A204.1 (cell line): ENCODE data around the gene ADAT2.

ENCODE experiments used
- FAIRE-seq: peaks from 2 replicates; lab custom pipeline; 2012; peaks lifted over from hg19 to GRCh38; lab: Jason Lieb, UNC

The ADAT2 gene

DNA sequence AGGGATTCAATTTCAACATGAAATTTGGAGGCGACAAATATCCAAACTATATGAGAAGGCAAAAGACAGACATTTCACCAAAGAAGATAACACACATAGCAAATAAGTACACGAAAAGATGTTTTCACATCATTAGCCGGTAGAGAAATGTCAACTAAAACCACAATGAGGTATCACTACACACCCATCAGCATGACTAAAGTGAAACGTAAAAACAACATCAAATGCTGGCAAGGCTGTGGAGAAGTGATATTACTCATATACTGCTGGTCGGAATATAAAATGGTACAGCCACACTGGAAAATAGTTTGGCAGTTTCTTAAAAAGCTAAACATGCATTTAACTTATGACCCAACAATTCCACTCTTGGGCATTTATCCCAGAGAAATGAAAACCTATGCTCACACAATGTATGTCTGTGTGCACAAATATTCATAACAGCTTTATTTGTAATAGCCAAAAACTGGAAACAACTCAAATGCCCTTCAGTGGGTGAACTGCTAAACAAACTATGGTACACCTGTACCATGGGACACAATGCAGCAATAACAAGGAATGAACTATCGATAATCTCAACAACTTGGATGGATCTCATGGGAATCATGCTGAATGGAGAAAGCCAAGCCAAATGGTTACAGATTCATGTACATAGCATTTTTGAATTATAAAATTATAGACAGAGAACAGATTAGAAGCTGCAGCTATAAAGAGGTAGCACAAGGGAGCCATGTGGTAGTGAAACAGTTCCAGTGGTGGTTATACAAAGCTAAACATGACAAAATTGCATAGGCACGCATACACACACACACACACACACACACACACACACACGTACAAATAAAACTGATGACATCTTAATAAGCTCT is 8.6 kb downstream of the ADAT2 start:
- FAIRE-seq = no peak

DNA sequence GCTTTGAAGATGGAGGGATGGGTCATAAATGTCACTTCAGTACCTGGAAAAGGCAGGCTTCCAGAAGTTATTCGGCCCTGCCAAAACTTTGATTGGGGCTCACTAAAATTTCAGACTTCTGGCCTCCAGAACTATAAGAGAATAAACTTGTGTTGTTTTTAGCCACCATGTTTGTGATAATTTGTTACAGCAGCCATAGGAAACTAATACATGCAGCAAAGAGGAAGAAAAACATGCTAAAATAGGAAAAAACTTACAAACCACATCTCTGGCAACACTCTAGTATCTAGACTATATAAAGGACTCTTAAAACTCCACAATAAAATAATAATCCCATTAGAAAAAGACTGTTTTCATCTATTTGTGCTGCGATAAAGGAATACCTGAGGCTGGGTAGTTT is 9.5 kb downstream of the ADAT2 start:
- no peak for FAIRE-seq

DNA sequence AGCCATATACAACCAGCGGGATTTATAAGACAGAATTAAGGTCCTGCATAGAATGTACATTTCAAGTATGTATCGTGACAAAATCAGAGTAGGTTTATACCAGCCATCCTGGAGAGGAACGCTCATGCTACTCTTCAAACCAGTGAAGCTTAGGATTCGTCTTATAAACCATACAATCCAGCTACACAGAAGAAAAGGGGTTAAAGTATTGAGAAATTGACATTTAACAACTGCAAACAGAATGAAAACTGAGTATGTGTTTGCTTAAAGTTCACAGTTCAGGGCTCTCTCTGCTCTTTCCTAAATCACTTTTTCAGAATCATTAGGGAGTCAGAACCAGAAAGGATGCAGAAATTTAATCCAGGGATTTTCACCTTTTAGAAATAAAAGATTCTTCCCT is 17.9 kb downstream of the ADAT2 start:
- FAIRE-seq = no peak

DNA sequence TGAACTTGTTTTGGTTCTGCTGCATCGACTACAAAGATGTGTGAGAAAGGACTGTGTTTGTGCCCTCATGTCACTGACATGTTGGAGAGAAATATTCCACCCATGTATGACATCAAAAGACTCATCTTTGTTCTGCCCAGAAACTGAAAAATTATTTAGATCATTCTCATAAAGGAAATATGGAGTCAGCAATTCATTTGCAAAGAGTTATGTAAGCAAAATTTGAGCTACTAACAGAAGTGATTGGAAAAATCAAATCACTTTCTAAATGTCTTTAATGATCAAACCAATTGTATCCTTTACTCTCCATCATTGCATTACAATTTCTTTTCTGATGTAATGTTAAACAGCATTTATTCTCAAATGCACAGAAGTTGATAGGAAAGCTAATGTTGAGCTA is 19.3 kb downstream of the ADAT2 start:
- FAIRE-seq = no peak

DNA sequence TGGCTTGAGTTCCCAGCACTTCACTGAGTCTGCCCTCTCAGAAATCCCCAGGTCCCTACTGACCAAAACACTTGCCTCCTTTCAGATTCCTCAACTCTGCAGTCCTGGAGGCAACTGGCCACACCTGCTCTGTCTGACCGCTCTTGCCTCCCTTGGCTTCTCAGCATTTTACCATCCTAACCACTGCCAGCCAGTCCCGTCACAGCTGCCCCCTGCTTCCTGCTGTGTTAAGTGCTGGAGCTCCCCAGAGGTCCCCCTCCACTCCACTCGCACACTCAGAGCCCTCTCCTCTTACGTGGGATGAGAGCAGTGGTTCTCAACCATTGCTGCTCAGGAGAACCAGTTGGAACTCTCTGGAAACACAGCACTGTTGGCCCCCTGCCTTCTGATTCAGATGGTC is 20.5 kb downstream of the ADAT2 start:
- FAIRE-seq = no peak

DNA sequence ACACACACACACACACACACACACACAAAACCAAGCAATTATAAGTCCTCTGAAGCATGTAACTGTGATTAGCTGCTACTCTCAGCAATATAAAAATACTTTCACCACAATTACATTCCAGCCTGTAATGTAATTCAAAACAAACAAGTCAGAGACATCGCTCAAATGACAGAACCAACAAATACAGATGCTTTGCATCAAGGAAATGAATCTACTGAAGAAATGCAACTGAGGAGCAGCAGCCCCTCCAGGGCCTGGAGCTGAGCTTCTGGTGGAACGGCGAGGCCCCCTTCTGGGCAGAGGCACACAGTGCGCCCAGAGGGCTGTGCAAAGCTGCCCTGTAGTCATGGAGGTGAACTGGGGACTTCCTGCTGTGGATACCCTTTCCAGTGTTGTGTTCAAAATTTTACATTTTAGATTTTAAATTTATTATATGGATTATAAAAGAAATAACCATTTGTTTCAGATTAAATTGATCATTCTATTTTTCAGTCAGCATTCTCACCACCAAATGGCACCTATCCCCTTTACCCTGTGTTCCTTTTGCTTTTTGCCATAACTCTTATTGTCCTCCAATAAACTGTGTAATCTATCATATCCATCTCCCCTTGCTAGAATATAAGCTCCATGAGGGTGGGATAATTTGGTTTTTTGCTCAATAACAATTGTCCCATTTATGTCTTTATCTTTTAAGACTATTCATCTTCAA is 23.2 kb downstream of the ADAT2 start:
- FAIRE-seq = no peak

DNA sequence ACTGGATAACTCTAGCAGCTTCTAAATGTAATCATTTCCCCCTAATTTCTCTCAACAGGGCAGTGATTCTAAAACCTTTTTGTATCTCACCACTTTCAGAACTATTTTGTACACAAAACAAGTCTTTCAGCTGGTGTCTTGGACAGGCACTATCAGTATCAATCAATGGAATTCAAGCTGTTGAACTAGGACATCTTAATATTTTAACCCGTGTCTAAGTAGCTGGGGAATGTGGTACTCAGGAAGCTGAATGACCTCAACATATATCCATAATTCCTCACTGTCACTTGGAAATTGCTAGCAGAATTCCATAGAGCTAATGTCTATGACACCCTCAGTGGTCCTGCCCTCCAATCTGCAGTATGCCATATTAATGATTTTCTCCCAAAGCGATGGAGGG is 24.5 kb downstream of the ADAT2 start:
- no peak for FAIRE-seq

DNA sequence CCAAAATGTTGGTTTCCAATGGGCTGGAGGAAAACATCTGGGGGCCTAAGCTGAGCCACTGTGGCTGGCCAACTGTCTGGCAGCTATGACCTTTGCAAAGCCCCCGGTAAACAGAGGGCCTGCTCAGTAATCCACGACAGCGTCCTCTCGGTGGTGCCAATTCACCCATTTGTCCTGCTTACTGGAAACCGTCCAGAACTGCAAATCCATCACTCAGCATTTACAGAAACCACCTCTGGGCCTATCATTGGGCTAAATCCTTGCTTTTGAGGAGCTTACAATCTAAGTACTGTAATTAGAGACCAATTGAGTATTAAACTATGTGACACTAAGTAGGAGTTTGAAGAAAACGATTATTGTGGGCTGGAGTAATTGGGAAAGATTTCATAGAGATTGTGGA is 31.0 kb downstream of the ADAT2 start:
- FAIRE-seq = no peak

DNA sequence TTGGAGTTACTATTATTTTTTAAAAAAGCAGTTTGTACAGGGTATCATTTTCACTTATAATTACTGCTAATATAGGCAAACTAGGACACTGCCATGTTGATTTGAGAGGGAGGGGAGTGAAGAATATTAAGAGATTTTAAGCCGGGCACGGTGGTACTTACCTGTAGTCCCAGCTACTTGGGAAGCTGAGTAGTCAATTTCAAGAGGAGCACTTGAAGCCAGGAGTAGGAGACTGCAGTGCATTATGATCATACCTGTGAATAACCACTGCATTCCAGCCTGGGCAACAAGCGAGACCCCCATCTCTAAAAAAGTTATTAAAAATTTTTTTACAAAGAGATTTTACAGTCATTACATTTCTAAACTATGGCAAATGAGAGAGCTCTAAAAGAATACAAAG is 35.7 kb downstream of the ADAT2 start:
- no peak for FAIRE-seq

DNA sequence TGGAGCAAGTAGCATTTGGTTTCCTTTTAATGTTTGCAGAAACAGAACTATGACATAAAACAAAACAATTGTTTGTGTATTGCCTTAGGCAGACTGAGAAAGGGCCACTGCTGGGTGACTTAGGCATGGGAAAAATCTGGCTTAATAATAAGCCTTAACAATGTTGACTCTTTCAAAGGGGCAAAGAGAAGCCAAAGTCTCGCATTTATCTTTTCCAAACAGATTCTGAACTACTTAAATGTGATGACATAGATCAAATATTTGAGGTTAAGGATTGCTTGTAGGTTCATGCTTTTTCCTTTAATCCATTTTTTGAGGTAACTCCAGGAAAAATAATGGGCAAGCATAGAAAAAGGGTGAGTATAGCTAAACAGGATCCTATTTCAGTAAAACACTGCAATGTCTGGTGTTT is 39.6 kb downstream of the ADAT2 start:
- FAIRE-seq = no peak

DNA sequence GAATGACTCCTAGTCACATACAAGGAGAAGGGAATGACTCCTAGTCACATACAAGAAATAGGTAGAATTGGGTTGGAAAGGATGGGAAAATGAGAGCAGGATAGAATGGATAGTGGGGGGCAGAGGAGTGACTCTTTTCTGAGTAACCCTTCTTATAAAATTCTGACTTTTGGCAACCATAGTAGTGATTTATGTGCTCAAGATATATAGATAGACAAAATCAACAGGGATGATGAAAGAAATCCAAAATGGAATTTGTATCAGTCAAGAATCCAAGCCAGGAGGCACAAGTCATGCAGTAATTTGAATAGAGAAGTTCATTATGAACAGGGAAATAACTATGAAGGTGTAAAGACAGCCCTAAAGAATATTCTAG is 41.7 kb downstream of the ADAT2 start:
- FAIRE-seq = no peak

DNA sequence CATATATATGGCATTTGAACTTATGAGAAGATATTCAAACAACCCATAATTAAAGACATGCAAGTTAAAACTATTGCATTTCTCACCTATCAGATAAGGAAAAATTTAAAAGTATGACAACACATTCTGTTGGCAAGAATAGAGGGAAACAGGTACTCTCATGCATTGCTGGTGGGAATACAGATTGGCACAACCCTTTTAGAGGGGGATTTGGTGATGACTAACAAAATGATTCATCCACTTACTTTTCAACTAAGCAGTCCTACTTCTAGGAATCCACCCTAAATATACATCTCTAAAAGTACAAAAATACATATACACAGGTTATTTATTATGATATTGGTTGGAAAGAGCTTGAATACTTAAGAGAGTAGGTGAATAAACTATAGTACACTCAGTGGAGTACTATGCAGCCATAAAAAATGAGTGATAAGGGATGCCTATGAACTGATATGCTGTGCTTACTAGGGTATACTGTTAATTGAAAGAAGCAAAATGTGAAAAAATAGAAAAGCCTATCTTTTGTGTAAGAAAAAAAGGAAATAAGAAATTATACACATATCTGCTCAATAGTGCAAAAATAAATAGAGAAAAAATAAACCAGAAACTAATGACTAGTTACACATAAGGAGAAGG is 42.2 kb downstream of the ADAT2 start:
- FAIRE-seq = no peak

DNA sequence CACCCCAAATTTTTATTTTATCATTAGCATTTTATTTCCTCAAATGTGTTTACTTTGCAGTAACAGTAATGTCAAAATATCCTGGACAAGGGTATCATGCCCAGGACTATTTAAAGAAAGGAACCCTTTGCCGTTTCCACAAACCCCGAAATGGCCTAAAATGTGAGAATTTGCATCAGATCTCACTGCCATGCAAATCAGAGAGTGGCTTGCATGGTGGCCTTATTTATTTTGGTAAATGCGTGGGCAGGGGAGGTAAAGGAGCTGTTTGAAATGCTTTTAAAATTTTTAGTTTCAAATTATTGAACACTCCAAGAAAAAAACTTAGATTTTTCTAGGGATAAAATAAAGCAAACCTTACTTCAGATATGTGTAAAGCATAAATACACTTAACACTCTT is 43.8 kb downstream of the ADAT2 start:
- no peak for FAIRE-seq

DNA sequence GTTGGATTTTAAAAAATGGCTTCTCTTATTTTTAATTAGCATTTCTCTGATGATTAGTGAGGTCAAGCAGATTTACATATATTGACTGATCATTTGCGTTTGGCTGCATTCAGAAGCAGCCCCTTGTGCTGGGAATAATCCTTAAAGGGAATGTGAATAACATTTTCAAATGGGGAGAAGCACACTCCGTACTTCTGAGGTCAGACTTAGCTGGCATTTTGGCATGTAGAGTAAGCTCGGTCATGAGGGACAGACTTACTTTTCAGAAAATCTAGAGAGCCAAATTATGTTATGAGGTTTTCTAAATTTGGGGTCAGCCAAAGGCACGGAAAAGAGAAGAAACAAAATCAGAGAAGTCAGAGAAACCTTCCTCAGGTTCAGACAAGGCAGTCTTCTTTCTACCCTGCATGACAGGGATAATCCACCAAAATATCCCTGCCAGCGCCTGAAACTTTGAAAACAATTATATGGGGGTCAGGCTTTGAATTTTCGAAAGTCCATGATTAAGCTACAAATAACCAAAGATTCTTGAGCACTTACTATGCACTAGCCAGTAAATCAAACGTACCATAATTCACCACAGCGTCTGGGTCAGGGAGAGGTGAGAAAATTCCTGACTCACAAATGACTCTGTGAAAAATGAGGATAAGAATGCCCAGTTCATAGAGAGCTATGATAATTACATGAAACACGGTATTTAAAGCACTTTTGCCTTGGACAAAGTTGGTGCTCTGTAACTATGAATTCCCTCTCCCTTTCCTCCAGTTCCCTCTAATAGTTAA is 44.9 kb downstream of the ADAT2 start:
- FAIRE-seq = no peak

DNA sequence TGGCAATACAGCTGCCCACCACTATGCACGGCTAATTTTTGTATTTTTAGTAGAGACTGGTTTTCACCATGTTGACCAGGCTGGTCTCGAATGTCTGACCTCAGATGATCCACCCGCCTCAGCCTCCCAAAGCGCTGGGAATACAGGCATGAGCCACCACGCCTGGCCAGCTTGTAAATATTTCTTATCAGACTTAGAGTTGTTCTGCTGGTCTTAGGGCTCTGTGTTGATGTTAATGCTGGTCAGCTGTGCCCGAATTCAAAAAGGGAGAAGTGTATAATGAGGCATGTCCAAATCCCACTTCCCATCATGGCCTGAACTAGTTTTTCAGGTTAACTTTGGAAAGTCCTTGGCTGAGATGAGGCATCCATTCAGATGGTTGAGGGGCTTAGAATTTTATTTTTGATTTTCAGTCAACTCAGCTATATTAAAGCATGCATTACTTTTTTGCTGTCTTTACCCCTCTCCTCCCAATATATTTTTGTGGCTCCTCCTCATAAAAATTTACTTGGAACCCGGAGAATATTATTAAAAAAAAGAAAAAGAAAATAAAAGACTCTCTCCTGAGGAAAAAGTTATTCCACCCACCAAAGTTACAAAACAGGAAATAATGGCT is 47.7 kb downstream of the ADAT2 start:
- no peak for FAIRE-seq

DNA sequence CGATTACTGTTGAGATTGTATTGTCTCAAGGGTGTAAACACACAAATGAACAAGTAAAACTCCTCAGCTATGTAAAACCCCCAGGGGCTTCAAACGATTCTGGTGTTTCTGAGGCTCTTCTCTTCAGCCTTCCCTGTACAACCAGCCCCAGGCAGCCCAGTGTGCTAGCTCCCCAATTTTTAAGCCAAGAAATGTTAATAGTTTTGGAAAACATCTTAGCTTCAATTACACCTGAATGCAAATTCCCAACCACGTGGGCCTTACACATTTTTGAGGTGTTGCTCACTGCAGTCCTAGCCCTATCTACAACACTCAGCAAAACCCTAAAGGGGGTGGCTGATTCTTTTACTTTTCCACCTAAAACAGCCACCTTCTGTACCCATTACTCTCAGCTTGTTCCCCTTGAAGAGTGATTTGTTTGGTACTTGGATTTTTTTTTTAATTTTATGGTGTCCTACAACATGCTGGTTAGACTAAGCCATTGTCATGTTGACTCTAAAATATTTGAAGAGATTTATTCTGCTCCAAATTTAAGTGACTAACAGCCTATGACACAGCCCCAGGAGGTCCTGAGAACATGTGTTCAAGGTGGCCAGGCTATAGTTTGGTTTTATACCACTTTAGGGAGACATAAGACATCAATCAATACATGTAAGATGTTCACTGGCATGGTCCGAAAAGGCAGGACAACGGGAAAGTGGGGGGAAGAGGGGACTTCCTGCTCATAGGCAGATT is 48.7 kb downstream of the ADAT2 start:
- FAIRE-seq = no peak

DNA sequence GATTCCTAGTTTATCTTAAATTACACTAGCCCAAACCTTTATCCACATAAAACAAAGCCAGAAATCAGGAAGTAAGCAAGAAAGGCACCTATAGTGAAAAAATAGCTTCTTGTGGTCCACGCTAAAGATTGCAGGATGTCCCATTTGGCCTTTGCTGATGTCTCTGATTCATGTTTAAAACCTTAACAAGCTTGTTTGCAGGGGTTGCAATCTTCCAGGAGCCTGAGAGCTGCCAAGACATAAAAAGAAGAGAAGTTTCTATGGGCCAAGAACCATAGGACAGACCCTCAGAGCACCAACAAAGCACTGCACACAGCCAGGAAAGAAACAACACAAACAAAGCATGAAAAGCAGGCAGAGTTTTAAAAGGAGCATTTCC is 49.4 kb downstream of the ADAT2 start:
- no peak for FAIRE-seq

DNA sequence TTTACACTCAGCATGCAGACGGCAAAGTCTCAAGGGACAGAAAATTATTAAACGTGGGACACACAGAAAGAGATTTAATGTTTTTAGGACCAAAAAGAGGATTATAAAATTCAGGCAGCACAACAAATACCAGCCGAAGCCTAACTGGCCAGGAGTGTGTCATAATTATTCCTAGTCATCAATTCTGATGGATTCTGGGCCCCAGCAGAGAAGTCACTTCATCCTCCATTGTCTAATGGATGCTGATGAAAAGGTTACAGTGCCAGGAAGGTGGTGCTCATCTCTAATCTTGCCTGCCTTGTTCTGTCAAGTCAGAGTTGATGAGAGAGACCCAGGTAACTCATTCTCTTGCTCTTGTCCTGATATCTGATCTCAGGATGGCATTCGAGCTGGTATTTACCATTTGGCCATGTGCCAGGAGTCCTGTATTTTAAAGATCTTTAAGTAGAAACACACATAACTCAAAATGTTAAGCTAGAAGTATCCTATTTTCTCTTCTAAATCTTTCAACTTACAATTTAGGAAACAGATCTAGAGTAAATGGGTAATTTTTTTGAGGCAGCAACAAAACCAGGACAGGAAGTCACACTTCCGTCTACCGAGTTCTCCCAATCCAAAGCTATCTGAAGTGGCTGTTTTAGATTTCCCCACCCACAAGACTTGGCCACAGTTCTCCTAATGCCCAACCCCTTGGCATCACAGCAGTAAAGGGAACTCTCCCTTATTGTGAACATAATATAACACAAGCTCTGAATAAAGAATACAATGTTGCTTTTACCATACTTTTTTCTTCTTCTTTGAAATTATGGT is 50.0 kb downstream of the ADAT2 start:
- FAIRE-seq = no peak

DNA sequence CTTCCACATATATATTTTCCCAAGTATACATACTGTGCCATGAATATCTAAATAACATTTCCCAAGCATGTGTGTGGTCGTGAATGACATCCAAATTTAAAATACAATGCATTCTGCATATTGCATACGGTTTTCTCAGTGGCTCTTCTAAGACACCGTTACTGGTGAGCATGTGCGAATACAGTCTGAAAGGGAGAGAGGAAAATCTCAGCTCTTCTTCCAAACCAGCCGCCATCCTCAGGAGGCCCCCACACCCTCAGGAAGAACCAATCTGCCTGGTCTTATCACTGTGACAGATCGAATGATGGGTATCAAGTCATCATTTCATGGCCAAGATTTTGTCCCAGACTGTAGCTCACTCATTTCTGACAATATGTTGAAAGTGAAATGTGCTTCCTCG is 50.7 kb downstream of the ADAT2 start:
- no peak for FAIRE-seq

DNA sequence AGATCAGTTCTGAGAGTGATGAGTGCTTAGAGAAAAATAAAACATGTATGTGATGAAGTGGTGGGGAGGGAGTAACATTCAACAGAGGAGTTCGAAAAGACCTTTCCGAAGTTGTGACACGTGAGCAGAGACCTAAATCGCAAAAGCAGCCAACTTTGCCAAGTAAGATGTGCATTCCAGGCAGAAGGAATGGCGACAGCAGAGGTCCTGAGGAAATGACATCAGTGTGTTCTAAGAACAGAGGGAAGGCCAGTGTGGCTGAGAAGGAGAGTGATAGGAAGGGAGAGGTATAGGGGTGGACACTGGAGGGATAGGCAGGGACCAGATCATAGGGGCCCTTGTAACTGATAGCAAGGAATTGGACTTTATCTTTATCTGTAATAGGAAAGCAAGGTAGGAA is 51.3 kb downstream of the ADAT2 start:
- no peak for FAIRE-seq
